GM21529 (cell line): ENCODE data around the gene DIRAS1.

Experiments used
- ATAC-seq: cut with Tn5 transposase; IDR thresholded peaks from one replicate; pipeline ENCODE4 v1.9.1; 2021; ENCODE audit not compliant: unreplicated experiment

Gene DIRAS1

DNA sequence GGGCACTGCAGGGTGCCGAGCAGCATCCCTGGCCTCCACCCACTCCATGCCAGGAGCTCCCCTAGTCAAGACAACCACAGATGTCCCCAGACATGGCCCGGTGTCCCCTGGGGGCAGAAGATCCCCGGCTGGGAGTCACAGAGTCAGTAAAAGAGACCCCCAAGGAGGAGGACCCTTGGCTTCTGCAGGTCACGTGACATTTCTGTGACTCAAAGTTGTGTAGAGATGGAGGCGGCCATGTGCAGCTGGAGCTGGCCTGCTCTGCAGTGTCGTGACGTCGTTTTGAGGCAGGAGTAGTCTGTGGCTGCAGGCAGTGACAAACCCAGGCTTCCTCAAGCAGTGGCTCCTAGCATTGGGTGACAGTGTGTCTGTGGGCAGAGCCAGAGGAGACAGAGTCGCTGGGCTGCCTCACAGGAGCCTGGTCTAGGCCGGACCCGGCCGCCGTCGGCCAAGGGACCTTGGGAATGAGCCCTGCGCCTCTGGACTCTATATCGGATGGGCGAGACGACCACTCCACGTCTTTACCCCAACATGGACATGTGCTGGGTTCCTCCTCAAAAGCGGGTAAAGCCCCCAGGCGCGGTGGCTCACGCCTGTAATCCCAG lies 7.7 kb upstream of the DIRAS1 start:
- ATAC-seq: no peak

DNA sequence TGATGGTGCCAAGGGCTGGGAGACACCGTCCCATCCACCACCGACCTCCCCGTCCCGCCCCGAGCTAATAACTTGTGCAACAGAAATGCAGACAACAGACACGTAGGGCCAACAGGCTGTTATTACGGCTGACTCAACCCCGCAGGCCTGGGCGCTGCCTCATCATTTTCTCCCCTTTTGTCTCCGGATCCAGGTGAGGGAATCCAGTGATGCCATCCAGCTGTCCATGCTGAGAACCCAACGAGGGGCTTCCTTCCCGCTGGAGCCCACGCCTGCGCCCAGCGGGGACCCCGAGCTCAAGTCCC lies 6.4 kb upstream of the DIRAS1 start:
- no peak for ATAC-seq

DNA sequence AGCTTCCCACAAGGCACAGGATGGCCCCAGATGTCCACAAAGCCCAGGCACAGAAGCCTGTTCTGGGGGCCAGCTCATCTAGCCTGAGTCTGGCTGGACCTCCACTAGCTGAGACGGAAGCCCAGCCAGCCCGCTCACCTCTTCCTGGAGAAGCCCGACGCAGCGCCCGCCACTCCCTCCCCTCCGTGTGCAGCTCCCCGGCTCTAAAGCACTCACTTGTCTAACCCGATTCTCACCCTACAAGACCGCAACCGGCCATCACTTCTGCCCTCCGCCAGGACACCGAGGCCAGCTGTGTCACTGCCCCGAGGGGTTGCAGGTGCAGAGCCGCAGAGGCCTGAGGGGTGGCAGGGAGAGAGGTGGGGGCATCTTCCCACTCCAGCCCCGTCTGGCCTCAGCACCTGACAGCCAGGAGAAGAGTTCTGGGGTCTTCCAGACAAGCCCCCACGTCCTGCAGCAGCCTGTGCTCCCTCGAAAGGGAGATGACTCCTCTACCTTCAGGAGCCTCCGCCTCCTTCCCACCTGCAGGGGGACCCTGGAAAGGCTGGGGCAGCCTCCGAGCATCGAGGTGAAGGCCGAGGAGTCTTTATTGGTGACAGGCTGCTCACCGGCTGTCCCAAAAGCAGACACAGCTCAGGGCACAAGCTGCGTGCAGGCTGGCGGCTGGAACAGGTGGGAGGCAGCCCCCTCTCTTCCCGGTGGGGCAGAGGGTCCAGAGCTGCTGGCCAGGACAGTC lies 5.9 kb upstream of the DIRAS1 start:
- no peak for ATAC-seq

DNA sequence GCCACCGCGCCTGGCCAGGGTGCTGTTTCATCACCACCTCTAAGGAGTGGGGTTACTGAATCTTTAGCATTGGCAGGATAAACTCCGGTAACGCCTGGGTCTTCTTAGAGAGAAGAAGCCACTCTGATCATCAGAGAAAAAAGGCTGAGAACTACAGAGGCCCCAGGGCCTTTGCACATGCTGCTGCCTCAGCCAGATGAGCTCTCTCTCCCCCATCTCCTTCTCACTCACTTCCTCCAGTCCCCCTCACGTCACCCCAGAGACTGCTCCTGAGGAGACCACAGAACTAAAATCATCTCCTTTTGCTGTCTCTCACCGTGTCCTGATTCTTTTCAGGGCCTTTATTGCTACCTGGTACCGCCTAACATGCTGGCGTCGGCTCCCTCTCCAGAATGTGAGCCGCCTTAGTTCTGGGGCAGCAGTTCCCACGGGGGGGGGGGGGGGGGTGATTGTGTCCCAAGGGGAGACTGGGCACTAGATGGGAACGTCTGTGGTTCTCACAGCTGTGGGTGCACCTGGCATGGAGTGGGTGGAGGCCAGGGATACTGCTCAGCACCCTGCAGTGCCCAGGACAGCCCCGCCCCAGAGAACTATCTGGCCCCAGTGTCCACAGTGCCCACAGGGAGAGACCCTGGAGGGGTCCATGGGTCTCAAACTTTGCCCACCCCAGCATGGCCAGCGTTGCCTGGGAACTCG lies 5.1 kb upstream of the DIRAS1 start:
- no peak for ATAC-seq

DNA sequence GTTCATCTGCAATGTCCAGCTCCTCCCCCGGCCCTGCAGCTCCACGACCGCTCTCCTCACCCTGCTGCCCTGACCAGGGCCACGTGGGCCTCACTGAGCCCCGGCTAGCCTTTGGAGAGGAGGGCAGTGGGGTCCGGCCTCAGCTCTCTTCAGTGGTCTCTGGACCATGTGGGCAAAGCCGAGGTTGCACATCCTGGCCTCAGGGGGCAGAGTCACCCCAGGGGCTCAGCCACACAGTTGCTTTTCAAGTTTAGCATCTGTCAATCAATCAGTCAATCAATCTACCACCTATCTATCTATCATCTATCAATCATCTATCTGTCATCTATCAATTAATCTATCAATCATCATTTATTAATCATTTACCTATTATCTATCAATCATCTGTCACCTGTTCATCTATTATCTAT lies 3.0 kb upstream of the DIRAS1 start:
- ATAC-seq: no peak

DNA sequence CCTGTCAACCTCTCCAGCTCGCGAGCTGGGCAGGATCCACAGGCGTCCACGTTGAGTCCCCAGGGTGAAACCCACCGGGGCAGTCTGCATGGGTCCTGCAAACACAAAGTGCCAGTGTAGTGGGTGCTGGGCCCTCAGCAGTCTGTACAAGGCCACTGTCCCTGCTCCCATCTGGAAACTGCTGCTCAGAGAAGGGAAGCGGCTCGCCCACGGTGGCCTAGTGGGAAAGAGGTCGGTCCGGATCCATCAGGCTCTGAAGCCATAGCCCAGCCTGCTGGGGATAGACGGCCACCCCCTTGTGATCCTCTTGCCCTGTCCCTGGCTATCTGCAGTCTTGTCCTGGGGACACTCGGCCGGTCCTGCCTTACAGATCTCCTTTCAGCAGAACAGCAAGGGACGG lies 2.6 kb upstream of the DIRAS1 start:
- no peak for ATAC-seq

DNA sequence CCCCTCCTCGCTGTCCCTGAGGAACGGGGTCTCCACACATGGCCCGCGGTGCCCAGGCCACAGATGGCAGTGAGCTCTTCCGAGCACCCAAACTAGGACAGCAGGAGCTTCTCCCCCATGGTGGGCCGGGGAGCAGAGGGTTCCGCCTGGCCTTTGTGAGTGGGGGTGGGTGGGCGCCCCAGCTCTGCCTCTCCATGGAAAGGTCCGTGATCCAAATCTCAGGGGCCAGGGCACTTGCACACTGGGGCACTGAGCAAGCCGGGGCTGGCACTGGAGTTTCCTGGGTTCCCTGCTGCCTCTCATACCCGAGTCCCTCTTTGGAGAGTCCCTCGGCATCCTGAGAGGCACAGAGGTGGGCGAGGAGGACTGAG lies 2.2 kb upstream of the DIRAS1 start:
- ATAC-seq: no peak

DNA sequence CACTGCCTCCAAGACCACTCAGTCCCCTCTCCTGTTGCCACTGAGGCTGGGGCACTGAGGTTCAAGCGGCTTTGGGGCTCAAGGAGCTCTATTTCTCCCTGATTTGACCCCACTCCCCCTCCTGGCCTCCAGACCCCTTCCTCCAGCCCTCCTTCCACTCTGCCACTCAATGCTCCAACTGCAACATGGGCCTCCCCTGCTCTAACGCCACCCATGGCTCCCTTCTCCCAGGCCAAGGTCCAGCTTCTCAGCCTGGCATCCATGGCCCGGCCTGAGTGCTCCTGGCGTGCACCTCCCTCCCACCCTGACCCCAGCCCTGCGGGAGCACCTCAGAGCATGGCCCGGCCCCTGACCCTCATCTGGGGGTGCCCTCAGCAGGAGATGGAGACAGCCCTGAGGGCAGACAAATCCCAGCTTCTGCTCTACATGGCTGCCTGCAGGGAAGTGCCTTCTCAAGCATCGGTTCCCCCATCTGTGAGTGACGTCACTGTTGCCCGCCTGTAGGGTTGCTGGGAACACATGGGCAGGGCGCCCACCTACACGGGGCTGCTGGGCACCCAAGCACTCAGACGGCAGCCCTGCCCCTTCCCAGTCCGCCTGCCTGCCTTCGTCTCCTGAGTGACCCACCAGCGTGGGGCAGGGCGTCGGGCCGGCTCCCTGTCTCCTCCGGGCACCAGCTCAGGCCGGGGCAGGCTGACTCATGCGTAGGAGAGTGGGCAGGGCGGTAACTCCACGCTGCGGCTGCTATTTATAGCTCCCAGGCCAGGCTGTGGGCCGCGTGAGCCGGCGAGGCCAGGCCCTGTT lies 1.6 kb upstream of the DIRAS1 start:
- no peak for ATAC-seq

DNA sequence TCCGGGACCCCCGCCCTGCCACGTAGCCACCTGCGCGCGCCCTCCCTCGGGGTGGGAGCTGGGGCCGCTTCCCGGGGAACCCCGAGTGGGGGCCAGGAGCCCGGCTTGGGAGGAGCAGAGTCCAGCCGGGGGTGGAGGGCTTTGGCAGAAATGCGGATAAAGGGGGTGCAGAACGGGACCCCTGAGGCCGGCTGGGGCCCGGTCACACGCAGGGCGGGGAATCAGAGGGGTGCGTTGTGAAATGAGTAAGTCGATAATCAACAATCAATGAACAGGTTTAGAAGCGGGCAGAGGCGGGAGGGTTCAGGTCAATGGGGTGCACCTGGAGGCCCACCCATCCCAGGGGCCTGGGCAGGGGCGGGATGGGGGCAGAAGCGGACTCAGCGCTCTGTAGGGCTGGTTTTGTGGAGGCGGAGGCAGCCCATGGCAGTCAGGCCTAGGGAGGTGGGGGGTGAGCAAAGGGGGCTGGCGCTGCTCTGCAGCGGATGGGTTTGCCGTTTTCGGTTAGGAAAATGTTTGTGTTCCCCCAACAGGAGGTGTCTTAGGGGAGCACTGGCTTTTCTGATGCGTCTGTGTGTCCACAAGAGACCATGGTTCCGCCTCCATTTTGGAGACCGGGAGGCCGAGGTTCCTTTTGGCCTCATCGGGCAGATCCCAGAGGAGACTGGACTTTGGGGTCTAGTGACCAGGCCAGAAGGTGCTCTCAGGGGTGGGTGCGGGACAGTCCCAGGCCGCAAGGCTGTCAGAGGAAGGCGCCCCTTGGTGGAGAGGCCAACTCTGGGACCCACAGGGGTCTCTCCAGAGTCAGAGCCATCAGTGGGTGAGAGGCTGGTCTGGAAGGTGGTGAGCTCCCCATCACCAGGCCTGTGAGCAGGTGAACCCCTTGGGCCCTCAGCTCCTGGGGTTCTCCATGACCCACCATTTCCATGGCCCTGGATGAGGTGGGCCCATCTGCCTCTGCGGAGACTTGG lies 683 bp upstream of the DIRAS1 start:
- no peak for ATAC-seq

DNA sequence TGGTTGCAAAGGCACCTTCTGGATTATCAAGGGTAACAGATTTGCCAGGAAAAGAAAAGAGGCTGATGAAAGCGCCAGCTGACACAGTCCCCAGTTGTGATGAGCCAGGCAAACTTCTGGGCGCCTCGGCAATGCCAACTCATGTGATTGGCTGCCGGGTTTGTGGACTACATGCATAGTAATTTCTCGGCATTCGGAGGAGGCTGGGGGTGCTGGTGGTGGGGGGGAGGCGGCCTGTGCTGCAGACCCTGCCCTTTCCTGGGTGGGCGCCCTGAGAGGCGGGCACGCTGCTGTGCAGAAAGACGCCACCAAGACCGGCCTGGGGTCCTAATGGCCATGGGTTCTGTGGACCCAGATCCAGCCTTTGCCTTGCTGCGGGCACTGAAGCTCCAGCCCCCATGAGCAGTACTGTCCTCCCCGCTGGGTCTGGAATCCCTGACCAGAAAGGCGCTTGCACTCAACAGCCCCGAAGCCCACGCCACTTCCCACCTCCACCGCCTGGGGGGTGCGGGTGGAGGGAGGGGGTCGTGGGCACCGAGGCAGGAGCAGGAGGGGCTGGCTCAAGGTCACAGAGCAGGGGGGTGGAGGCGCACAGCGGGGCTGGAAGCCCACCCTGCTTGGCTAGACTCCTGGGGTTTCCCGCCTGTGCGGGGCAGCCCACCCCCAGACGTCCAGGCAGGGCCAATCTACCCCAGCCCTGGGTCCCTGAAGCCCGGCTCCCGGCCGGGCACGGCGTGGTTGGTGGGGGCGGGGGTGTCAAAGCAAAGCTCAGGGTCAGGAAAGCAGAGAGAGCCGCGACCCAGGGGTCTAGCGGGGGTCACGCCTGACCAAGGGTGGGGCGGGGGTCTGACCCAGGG lies 1.0 kb downstream of the DIRAS1 start:
- ATAC-seq: no peak

DNA sequence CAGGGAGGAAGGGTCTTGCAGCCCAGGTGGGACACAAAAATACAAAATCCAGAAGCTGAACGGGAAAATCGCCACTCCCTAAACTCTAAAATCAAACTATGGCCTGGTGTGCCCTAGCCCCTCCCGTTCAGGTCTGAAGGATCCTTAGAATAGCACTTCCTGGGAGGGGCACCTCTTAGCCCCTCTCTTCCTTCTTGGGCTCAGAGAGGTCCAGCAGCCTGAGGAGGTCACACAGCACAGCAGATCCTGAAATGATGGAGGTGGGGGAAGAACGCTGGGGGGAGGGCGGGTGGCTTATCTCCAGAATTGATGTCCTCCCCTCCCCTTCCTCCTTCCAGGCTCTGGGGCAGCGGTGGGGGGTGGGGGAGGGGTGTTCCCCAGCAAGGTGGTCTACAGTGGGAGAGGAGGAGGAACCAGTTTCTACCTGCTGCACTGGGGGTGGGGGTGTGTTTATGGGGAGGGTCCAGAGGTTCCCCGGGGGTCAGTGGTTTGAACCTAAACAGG lies 1.9 kb downstream of the DIRAS1 start:
- no peak for ATAC-seq

DNA sequence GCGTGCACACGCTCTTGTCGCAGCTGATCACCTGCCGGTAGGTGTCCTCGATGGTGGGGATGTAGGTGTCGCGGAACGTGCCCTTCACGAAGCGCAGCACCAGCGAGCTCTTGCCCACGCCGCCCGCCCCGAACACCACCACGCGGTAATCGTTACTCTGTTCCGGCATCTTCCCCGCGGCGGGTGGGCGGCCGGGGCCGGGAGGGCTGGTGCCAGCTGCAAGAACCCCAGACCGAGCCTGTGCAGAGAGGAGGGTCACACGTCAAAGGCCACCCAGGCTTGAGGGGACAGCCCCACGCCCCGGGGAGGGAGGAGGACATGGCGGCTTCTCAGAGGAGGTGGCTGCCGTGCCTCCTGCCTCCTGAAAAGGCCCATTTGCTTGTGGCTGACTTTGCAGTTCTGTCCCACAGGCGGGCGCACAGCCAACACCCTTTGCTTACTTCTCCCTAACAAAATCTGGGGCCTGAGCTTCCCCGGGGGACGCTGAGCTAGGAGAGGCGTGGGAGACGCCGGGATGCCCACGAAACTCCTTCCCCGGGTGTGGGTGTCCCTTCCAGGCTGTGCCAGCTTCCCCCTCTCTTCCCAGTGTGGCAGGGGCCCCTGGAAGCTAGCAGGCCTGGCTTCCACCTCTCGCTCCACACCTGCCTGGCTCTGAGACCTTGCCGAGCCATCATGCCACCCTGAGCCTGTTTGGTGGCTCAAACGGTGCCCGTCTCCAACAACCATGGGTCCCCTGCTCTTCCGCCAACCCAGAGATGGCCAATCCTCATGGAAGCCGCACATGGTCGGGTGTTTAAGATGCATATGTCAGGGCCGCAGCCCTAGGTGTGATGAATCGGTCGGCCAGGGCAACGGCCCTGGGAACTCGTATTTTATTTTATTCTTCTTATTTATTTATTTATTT lies 3.3 kb downstream of the DIRAS1 start:
- ATAC-seq: no peak

DNA sequence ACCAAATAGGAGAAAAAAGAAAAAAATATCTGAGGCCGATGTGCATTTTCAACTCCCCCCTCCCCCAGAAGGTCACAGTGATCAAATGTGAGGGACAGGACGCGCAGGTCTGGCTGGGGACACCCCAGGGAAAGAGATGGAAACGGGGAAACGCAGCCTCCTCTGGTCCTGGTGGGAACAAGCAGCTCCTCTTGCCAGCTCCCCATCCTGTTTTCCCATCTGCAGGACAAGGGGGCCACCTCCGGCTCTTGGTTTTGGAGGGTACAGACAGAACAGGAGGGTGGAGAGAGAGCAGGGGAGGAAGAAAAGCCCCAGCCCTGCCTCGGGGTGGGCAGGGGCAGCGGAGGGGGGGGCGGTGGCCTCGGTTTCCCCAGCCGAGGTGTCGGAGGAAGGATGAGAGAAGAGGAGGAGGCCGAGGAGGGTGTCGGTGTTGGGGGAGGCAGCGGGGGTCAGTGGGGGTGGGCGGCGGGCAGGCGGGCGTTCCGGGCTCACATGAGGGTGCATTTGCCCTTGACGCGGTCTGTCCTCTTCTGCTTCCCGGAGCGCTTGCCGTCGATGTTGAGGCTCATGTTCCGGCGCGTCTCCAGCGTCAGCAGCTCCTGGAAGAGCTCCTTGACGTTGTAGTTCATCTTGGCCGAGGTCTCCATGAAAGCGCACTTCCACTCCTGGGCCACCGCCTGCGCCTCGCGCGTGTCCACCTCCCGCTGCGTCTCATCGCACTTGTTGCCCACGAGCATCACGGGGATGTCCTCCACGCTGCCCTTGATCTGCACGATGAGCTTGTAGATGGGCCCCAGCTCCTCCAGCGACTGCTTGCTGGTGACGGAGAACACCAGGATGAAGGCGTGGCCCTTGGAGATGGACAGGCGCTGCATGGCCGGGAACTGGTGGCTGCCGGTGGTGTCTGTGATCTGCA lies 4.2 kb downstream of the DIRAS1 start:
- no peak for ATAC-seq

DNA sequence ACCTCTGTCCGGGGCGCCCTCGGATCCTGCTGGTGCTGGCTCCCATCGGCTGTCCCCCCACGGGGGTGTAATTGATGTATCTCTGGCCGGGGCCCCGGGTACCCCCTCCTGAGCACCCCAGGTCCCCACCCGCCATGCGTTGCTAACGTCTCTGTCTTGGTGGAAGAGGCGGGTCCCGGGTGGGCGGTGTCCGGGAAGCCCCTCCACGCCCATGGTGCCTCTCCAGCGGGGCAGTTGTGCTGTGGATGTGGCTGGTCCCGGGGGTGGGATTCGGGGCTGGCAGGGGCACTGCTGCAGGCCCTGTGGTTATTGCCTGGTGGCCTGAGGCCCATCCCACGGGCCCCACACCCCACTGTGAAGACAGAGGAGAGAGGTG lies 4.9 kb downstream of the DIRAS1 start:
- ATAC-seq: no peak

DNA sequence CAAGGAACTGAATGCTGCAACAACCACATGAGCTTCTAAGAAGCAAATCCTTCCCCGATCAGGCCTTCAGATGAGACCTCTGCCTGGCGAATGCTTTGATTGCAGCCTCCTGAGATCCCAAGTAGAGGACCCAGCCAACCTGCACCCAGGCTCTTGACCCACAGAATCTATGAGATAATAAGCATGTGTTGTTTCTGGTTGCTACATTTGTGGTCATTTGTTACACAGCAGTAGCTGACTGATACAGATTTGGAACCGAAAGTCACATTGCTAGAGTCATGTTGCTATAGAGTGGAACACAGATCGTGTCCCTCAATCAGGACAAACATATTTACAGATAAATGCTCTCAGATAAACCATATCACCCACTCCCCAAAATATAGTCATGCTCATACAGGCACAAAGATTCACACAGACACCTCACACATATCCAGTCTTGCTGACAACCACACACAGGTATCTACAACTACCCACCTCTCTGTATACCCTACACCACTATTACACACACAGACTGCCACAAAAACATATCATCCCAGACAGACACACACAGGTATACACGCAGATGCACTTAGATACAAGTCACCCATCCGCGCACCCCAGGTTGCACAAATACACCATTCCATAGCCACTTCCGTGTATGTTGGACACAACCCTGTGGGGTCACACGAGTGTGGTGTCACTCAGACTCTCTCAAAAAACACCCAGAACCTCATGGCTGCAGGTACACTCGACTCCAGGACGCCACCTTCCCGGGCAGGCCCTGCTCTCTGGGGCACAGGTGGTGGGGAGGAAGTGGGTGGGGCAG lies 5.5 kb downstream of the DIRAS1 start:
- ATAC-seq: no peak

DNA sequence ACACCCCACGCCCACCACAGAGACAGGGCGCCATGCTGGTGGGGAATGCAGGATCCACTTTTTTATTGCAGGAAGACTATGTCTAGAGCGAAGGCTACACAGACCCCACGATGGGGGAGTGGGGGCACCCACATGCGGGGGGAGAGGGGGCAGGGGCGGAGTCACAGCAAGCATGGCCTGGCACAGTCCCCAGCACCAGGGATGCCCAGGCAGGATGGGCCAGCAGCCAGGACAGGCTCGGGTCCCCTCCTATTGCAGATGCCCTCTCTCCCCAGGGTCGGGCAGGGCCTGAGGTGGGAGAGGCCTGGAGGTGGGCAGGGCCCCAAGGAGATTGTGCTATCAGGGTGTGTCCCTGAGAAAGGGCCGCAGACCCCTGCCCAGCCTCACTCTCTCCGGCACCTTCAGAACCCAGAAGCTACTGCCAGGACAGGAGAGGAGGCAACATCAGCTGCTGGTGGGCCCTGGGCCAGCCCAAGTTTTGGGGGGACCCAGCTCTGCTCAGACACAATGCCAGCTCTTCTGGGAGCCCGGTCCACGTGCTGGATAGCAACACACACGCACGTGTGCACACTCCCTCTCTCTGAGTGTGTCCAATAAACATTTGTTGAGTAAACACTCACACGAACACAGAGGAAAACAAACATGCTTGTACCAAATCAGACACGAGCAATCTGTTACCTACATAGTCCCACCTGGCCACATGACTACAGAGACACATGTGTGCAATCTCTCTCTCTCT lies 6.5 kb downstream of the DIRAS1 start:
- ATAC-seq: no peak
